Astrocyte (in vitro differentiated cells and primary cell): ENCODE measurements around the gene ACTN1.

Source experiments
- EZH2 ChIP-seq: IDR thresholded peaks from 2 replicates; pipeline ENCODE4 v1.6.1; 2012; ENCODE audit warnings: mild to moderate bottlenecking, low read length, inconsistent platforms; ENCODE audit not compliant: insufficient read depth
- TF ChIP-seq, protein P1 (sequence below): IDR thresholded peaks from 2 replicates; pipeline ENCODE4 v1.5.1; 2011; ENCODE audit warnings: low read depth, mild to moderate bottlenecking, inconsistent platforms, low read length, moderate library complexity; ENCODE audit not compliant: insufficient read depth

DNA sequence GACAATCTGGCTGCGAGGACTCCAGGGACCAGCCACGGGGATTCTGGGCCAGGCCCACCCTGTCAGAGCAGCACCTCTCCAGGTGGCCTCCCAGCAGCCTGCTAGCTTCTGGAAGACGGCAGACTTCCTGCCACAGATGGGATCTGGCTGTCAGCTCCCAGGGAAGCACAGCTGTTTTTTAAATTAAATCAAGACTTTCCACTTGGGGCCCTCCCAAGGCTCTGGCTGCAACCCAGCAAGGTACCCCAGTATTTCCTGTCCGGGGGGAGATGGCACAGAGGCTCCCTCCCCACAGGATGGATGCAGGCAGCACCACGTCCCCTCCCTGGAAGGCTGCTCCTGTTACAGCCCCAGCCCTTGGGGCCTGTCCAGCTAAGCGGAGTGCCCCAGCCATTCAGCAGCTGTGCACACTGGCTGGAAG is 56.9 kb downstream of the ACTN1 start:
- TF ChIP-seq, protein P1, sequence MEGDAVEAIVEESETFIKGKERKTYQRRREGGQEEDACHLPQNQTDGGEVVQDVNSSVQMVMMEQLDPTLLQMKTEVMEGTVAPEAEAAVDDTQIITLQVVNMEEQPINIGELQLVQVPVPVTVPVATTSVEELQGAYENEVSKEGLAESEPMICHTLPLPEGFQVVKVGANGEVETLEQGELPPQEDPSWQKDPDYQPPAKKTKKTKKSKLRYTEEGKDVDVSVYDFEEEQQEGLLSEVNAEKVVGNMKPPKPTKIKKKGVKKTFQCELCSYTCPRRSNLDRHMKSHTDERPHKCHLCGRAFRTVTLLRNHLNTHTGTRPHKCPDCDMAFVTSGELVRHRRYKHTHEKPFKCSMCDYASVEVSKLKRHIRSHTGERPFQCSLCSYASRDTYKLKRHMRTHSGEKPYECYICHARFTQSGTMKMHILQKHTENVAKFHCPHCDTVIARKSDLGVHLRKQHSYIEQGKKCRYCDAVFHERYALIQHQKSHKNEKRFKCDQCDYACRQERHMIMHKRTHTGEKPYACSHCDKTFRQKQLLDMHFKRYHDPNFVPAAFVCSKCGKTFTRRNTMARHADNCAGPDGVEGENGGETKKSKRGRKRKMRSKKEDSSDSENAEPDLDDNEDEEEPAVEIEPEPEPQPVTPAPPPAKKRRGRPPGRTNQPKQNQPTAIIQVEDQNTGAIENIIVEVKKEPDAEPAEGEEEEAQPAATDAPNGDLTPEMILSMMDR, result no peak
- TF ChIP-seq EZH2, result no peak
